ENCODE data around the gene ACTR2.
"Not testable (repeated sequence)": the region's sequence is repeated elsewhere in the genome, so short reads cannot be mapped to it uniquely, and the experiment has no call there.

ACTR2 gene

DNA sequence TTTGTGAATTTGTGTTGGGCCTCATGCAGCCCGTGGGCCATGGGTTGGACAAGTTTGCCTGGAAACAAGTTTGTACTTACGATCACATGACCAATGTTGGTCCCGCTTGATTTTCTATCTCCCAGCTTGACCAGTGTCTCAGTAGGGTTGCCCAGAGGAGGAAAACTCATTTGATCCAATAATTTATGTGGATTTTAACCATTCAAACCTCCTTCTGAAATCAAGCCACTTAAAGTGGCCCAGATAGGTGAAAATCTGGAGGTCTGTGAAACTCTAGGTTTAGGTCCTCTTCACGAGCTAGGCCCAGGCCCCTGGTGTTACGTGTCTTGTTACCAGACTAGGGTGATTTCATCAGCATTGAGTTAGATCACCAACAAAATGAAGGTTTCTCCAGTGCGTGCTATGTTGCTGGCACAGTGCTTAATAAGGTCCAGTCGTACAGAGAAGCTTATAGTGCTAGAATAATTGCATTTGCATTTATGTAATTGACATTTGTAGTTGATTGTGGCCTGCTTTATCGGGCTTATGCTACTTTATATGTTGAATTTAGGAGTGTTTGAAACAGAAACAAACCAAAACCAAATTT is 4.4 kb downstream of the ACTR2 start:
- no peak for DNase-seq

DNA sequence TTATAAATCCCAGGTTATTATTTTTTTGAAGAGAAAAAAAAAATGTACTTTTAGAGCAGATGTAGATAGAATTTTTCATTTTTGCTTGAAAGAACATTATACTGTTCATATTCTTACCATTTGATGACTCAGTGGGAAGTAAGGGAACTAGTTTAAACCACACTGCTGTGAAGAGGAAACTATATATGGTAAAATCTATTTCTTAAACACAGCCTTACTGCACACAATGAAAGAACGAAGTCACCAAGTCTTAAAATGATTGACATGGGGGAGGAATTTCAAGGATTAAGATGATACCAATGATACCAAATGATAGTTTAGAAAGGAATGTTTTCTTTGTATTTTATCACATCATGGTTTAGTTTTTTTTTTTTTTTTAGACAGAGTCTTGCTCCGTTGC is 5.0 kb downstream of the ACTR2 start:
- no peak for DNase-seq

DNA sequence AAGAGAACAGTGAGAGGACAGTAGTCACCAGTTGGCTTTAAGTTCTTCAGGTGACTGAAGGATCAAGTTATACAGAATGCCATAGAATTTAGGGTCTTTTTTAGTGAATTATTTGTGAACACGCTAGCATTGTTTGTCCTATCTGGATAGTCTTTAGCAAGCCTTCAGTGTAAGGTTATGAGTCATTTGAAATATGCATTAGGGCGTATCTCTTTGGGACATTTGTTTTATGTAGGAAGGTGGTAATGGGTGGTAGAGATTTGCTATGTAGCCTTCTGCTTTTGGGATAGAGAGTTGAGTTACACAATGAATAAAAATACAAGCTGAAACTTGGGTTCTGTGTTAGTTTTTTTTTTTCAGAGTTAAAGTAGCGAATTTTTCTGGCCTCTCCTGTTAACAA is 13.0 kb downstream of the ACTR2 start:
- no peak for DNase-seq

DNA sequence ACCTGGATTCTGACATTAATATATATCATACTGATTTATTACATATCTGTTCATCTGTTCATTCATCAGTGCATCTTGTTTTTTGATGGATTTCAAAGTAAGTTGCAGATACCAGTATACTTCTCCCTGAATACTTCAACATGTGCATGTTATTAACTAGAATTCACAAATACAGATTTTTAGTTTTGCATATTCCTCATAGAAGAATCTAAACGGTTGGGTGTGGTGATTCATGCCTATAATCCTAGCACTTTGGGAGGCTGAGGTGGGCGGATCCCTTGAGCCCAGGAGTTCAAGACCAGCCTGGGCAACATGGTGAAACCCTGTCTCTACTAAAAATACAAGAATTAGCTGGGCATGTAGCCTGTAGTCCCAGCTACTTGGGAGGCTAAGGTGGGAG is 16.8 kb downstream of the ACTR2 start:
- DNase-seq, result not testable (repeated sequence)

DNA sequence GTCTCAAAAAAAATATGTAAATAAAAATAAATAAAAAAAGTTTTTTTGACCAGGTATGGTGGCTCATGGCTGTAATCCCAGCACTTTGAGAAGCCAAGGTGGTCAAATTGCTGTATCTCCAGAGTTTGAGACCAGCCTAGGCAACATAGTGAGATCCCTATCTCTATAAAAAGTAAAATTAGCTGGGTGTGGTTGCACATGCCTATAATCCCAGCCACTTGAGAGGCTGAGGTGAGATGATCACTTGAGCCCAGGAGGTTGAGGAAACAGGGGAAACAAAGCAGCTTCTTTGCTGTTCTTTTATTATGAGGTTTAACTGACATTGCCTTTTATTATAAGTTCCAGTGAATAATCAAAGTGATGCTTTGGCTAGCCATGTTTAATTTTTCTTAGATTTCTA is 25.0 kb downstream of the ACTR2 start:
- DNase-seq, result no peak

DNA sequence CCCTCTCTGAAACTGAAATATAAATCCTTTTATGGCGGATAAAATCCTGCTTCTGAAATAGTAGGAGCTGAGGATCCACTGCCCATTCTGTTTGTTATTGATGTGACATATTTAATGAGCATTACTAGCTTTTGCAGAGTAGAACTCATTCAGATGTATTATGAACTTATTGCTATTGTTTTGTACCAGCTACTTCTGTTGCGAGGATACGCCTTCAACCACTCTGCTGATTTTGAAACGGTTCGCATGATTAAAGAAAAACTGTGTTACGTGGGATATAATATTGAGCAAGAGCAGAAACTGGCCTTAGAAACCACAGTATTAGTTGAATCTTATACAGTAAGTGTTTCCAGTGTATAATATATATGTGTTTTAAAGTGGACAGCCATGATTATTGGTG is 27.7 kb downstream of the ACTR2 start:
- DNase-seq, result no peak

DNA sequence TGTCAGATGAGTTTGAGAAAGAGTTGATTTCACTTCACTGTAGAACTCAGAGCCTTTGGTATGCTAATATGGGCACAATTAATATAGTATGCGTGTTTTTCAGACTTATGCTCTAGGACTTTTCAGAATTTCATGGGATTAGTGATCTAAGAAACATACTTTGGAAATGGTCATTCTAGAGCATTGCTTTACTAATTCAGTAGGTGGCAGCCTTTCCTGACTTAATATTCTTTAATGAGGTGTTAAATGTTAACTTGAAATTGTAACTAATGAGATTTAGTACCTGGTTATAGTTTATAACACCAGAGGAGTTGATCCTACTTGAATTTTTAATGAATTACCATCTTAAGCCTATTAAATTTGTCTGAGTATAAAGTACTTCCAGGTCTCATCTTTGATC is 28.4 kb downstream of the ACTR2 start:
- no peak for DNase-seq

DNA sequence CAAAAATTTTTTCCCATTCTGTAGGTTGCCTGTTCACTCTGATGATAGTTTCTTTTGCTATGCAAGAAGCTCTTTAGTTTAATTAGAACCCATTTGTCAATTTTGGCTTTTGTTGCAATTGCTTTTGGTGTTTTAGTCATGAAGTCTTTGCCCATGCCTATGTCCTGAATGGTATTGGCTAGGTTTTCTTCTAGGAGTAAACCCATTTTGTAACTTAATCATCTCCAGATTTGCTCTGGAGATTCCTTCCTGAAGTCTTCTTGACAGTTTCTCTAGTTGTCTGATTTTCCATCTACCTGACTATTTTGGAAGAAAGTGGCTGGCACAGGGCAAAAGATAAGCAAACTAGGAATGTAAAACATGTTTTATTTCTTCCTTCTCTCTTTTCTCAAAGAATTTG is 30.2 kb downstream of the ACTR2 start:
- not testable (repeated sequence) for DNase-seq

DNA sequence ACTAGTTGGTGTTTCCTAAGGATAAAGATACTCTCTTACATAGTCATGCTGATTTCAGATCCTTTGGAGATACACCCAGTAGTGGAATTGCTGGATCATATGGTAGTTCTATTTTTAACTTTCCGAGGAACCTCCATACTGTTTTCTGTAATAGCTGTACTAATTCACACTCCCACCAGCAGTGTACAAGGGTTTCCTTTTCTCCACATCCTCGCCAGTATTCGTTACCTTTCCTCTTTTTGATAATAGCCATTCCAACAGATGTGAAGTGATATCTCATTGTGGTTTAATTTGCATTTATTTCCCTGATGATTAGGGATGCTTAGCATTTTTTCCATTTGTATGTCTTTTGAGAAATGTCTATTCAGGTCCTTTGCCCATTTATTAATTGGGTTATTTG is 34.0 kb downstream of the ACTR2 start:
- DNase-seq, result no peak

DNA sequence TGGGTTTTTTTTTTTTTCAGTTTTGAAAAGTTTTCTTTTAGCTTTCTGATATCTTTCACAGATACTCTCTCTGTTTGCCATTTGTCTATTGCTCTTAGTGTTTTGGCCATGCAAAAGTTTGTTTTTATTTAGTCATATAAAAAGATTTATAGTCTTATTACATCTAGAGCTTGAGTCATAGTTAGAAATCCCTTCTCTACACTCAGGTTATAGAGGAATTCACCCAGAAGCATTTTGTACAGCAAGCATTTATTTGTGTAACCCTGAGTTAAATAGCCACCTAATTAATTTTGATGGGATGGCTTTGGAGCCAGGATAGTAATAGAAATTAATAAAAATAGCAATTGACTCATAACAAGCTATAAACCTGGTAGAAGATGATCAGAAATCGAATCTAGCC is 35.6 kb downstream of the ACTR2 start:
- no peak for DNase-seq

DNA sequence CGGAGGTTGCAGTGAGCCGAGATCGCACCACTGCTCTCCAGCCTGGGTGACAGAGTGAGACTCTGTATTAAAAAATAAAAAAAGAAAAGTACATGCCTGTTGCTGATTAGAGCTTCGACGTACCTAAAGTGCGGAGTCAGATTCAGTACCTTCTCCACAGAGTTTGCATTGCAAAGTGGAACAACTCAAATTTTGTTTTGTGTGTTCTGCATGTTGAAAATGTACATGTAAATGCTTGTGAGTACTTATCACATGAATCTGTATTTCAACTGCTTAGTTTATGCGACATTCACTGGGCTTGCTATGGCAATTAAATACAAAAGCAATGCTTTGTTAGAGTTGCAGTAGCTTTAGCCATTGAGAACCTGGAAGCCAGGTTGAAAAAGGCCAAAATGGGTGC is 36.4 kb downstream of the ACTR2 start:
- no peak for DNase-seq

DNA sequence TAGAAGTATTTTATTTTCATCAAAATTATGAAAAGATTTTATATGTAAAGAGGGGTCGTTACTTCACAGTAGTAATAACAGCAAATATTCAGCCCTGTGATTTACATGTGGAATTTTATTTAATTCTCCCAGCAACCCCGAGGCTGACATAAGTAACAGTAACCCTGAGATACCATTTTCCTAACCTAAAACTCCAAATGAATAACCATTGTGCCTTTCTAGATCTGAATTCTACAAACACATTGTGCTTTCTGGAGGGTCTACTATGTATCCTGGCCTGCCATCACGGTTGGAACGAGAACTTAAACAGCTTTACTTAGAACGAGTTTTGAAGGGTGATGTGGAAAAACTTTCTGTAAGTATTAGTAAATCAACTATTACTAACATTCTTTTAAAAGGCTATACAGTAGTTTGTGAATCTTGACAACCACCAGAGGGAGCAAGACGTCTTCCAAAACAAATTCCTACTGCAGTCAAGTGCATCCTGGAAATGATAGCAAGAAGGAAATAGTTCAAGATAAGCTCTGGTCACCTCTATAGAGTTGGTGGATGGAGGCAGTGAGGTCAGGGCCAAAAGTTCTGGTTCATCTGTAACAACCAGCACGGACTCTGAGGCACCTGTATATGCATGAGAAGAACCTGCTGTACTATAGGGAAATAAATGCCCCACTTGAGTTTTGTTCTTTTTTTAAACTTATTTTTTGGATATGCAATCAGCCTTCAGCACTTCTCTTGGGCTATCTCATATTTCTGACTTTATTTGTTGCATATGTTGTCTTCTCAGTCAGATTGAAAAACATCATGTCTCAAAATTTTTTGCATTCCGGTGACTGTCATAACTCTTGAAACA is 37.4 kb downstream of the ACTR2 start:
- DNase-seq, result peak; percentile 59

DNA sequence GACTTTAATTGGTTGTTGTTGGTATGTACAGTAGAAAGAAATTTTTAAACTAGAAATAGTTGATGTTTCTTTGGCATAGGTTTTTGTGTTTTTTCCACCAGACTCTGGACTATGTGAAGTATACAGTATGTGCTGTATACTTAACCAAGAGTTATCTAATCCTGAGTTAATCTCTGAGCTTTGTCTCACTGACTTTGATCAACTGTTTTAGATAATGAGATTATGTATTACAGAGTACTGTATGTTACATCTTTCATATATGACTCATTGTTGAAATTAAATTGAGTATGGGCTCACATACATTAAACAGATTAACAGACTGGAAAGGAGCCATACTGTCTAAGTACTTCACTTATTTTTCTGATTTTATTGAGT is 38.0 kb downstream of the ACTR2 start:
- DNase-seq, result no peak

DNA sequence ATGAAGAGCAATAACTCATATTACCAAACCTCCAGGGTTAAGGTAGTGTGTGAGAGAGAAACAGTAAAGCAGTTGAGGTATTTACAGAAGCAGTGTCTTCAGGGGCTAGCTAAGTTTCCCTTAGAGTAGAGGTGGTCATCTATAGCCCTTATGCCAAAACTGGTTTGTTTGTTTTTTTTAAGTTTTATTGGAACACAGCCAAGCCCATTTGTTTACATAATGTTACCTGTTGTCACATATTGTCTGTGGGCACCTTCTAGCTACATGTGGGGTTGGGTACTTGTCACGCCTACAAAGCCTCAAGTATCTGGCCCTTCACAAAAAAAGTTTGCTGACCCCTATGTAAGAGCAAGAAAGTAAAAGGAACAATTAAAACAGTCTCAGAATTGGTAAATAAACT is 39.4 kb downstream of the ACTR2 start:
- no peak for DNase-seq

DNA sequence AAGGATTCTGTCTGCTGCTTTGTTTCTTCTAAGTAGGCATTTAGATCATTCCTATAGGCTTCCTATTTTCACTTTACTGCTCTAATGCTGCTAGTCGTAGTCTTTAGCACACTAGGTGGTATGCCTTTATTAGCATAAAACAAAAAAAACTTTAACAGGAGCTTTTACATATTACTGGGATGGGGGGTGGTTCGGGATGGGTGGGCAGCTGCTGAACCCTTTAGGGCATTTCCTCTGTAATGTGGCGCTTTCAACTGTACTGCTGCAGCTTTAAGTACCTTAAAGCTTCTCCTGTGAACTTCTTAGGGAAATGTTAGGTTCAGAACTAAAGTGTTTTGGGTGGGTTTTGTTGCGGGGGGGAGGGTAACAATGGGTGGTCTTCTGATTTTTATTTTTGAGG is 41.3 kb downstream of the ACTR2 start:
- no peak for DNase-seq

DNA sequence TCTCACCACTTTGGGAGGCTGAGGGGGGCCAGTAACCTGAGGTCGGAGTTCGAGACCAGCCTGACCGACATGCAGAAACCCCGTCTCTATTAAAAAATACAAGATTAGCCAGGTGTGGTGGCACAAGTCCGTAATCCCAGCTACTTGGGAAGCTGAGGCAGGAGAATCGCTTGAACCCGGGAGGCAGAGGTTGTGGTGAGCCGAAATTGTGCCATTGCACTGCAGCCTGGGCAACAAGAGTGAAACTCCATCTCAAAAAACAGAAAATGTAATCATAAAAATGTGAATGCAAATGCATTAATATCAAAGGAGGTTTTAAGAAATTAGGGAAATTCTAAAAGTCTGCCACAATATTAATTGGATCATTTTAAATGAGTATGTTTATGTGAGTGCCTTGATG is 45.7 kb downstream of the ACTR2 start:
- no peak for DNase-seq

DNA sequence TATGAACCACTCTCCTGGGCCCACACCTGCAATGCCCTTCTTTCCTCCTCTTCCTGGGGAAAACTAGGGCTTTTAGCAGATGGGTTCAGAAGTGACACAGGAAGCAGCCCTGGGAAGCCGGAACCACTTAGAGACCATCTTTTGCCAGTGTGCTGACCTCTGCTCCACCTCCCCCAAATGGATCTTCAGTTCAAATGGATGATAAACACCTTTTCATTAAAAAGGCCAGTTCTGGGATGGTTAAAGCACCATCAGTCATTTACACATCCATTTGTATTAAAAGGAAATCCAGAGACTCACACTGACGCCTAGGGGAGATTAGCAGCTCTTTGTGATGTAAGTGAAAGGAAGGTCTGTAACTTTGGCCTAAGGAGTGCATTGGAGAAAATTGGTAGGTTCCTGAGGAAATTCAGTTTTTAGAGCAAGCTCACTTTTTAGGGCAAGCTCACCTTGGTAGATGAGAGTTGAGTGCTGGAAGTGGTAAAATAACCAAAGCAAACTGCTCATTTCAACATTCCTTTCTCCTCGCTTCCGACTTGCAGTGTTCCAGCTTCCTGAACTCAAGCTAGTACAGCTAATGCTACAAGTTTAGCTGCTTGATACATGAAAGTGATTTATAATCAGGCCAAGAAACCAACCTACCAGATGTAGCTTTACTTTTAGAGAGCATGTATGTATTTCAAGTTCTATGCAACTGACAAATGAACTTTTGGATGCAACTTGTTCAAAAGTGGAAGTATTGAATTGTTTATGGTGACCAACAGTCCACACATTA is 47.7 kb downstream of the ACTR2 start:
- no peak for DNase-seq

DNA sequence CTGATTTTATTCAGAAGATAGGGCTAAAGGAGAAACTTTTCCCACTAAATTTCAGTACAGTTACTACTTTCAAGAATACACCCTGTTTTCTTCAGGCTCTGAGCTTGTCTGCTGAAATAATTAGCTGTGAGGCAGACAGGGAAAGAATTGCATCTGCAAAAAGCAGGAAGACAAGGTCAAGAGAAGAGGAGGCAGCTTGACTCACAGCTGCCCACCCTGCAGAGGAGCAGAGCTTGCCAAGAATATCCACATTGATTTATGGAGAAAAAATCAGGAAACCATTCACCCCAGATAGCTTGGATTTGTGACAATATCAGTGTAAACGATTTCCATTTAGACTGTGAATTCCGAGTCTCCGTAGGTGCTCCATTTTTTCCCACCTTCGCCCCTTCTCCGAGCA is 49.0 kb downstream of the ACTR2 start:
- no peak for DNase-seq

DNA sequence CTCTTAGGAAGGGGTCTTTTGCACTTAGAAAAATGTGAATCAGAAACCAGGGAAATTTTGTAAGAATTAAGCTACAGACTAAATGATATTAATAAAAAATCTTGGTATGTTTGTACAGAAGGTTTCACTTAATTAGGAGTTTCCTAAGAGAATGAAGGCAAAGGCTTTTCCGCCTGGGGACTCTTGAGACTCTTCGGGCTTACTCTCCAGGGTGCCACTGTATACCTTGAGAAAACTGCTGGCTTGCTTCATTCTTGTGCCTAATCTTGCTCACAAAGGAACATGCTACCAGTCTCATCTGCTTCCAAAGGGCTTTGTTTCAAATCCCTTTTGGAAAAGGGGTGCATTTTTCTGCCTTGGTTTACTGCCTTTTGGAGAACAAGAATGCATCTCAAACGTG is 49.5 kb downstream of the ACTR2 start:
- DNase-seq, result no peak

DNA sequence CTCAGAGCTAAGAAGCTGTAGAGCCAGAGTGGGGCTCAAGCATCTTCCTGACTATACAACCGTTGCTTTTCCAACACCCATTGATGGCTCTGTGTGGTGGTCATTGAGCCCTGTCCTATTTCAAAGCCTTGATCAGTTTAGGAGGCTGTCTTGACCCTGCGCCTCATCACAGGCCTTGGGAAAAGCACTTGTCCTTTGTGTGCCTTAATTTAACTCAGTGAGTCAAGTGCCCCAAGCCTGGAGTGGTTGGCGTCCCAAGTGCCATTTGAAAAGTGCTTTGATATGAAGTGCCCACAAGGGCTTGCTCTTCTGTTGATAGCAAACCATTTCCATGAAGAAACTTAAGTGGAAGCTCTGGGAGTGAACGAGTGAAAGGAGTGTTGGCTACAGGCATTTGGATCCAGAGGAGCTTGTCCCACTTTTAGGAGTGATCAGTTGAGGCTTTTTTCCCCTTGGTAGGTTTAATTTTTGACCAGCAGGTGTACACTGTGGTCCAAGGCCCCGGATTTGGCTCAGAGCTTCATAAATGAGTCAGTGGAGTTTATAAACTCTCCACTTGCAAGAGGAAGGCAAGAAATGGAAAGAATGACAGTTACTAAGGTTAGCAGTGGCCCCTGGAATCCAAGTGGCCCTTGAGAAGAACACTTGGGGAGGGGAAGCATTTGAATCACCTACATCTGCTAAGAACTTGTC is 50.3 kb downstream of the ACTR2 start:
- DNase-seq, result peak; percentile 31

DNA sequence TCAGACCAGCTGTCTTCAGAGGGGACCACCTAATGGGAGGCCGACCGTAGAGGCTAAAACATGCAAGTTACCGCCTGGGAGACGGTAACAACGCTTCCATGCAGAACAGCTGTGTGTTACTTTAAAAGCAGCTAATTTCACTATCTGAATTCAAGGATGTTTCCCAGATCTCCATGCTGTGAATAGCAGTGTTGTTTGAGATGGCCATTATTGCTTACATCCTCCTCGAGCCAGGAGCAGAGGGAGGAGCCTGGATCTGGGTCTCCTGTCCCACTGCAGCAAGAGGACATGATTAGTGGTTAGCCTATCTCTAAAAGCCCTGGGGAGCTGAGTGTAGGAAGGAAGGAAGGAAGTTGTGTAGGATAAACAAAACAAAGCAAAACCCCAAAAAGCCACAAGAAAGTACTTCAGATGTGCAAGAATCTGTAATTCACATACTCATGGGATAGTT is 50.9 kb downstream of the ACTR2 start:
- DNase-seq, result no peak

DNA sequence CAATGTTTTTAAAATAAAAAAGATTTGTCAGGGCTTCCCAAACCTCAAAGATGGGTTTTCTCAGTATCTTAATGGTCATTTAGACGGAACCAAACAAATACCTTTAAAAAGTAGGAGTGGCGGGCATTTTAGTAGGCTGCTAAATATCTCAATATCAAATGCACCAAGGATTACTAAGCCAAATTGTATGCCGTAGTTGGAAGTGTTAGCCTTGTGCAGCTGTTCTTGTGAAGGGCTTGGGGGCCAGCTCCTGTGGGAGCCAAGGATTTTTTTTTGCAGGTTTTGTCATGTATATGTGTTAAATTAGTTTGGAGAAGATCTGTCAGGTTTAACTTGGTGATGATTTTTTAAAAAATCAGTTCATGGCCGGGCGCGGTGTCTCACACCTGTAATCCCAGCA is 52.1 kb downstream of the ACTR2 start:
- DNase-seq, result no peak

DNA sequence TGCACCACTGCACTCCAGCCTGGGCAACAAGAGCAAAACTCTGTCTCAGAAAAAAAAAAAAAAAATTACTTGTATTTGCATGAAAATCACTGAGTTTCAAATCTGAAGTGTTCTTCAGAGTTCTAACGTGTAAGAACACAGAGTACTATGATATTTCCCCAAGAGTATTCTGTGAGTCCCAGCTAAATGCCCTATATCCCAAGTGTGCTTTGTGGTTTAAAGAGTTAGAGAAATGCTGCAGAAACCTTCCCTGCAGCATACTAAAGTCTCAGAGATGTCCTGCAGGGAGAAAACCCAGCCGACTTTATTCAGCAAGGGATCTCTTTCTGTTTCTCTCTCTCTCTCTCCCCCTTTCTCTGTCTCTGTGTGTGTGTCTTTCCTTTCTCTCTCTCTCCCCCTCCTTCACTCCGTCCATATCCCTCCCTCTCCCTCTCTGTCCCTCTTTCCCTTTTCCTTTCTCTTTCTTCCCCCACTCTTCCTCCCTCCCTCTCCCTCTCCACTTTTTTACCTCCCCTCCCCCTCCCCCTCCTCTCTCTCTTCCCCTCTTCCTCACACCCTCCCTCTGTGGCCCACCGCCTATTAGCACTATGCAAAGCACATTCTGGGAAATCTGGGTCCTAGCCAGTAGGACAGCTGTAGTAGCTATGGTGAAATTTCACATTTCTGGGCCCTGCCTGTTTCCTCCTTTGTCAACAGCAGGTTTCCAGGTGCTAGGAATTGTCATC is 54.2 kb downstream of the ACTR2 start:
- no peak for DNase-seq
